DMS79 (cell line): ENCODE results near the gene NEK2.
"Not testable (repeated sequence)": the region's sequence is repeated elsewhere in the genome, so short reads cannot be mapped to it uniquely, and the experiment has no call there.

Experiments used
- DNase-seq: peaks from one replicate; lab custom pipeline; 2025; lab: John Stamatoyannopoulos, UW

Gene NEK2

GRCh38 chr1:211675230-211676105 is at the start of gene NEK2:
Gene NEK2, minus strand, starts transcription at chr1:211675621. Its CDS starts 142 bp downstream, at chr1:211675479.
- peak; percentile 96 for DNase-seq

DNA sequence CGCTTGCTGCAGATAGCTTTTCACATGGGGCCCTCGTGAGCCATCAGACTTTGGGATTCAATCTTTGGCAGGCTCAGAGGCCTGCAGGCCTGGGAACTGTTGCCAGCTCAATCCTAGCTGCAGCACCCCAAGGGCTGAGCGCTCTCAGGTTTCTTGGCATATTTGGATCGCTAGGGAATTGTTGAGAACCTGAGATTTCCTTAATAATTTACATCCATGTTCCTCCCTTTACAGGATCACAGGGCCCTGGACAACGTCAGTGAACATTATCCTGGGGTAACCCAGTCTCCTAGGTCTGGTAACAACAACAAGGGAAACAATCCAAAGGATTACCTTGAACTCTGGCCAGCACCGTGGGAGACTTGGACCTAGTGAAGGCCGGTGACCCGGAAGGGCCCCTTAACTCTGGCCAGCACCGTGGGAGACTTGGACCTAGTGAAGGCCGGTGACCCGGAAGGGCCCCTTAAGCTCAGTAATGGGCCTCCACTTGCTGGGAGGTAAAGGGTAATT is 49.3 kb upstream of the NEK2 start:
- no peak for DNase-seq

DNA sequence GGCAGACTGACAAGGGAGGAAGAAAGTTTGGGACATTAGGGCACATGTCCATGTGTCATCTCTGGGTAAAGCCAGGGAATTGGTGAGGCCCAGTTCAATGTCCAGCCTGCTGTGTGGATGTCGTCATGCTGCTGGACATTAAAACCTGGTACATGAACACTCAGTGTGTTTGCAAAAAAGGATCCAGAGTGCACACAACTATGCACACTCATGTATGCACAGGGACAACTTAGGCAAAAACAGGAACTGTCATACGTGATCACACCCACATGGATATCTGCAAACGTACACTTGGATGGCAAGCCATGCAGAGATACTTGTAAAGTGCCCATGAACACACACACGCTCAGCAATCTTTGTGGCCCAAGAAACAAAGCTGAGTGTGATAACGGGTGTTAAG is 47.9 kb upstream of the NEK2 start:
- DNase-seq: no peak

- no peak for DNase-seq
Observed at GRCh38 chr1:211722277-211723175, 47.1 kb upstream of the NEK2 start.

- DNase-seq: not testable (repeated sequence)
Observed at GRCh38 chr1:211716555-211716954, 41.1 kb upstream of the NEK2 start.

DNA sequence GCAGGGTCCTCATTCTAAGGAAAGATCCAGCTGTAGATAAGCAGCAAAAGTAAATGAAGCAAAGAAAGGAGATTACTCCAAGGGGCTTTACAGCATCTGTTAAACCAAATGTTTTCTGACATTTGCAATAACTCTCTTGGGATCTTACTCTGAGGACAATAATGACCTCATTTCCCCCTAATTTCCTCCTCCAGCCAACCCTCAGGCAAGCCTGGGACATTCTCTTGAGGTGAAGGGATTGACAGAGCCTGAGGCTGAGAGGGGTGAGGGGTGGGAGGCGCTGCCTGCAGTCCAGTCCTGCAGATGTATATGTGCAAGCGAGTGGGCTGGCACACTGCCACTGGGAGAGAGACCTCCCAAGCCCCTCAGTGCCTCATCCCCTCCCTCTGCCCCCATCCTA is 40.5 kb upstream of the NEK2 start:
- DNase-seq: no peak

DNA sequence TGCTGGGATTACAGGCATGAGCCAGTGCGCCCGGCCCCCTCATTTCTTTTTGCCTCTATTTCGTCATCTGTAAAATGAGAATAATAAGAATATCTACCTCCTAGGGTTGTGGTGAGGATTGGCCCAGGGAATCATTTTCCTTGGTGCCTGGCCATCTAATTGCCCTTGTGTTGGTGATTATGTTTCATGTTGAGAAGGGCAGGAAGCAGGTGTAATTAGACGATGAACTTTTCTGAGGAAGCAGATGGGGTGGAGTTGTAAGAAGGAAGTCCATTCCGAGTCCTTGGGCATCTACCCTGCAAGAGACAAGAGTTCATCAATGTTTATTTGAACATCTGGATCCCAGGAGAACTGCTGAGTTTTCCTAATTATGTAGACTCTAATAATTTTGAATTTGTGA is 38.7 kb upstream of the NEK2 start:
- DNase-seq: no peak

DNA sequence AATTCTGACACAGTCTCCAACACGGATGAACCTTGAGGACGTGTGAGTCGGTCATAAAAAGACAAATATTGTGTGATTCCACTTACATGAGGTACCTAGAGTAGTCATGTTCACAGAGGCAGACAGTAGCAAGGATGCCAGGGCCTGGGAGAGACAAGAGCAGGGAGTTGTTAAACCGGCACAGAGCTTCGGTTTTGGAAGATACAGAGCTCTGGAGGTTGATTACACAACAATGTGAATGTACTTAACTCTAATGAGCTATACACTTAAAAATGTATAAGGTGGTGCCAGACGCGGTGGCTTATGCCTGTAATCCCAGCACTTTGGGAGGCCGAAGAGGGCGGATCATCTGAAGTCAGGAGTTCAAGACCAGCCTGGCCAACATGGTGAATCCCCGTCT is 37.8 kb upstream of the NEK2 start:
- no peak for DNase-seq

DNA sequence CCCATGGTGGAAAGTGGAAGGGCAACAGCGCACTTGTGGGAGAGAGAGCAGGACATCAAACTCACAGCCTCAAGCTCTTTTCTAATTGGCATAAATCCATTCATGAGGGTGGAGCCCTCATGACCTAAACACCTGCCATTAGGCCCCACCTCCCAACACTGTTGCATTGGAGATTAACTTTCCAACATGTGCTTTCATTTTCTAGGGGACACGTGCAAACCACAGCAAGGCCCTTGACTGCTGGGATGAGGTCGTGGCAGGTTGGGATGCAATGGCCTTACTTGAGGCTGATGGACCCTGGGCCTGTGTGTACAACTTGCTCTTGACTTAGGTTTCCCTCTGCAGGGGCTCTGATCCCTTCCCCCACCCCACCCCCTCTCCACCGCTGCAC is 35.9 kb upstream of the NEK2 start:
- no peak for DNase-seq

DNA sequence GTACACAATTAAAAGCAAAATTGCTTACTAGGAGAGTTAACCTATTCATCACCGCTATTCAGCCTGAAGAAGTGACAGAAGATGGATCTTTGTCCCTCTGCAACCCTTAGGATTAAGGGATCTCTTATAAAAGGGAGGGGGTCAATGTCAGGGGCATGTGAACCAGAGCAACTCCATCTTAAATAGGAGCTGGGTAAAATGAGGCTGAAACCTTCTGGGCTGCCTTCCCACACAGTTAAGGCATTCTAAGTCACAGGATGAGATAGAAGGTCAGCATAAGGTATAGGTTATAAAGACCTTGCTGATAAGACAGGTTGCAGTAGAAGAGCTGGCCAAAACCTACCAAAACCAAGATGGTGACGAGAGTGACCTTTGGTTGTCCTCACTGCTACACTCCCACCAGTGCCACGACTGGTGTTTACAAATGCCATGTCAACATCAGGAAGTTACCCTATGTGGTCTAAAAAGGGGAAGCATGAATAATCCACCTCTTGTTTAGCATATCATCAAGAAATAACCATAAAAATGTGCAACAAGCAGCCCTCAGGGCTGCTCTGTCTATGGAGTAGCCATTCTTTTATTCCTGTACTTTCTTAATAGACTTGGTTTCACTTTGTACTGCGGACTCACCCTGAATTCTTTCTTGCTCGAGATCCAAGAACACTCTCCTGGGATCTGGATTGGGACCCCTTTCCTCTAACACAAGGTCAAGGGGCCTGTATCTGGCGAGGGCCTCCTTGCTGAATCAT is 35.3 kb upstream of the NEK2 start:
- no peak for DNase-seq

DNA sequence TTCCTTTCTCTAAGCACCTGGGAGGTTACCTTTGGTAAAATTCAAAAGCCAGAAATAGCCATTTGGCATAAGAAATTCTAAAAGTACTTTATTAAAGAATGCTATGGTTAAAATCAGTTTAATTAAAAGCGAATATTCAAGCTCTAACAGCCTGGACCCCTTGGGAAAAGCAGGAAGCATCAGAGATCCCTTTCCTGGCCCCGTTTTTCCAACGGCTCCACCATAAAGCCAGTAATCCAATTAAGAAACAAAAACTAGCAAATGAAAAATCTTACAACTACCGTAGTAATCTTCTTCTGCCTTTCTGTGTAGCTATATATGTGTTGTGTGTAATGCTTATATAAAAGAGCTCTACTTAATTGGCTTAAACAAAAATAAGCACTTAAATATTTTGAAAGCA is 33.5 kb upstream of the NEK2 start:
- no peak for DNase-seq

DNA sequence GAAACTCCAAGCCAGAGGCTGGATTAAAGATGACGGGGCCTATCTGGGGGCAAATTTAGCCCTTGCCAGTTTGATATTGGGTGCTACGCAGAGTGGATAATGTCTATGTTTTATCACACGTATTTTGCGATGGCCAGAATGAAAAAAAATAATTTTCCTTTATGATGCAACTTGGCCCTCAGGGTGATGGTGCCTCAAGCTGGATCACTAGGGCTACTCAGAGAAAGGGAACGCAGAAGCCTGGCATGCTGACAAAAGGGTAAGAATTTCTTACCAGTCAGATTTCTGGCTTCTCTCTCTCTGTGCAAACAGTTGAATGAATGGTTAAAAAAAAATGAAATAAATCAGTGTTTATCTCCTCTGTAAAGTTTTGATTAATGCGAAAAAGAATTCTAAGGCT is 32.6 kb upstream of the NEK2 start:
- DNase-seq: no peak

DNA sequence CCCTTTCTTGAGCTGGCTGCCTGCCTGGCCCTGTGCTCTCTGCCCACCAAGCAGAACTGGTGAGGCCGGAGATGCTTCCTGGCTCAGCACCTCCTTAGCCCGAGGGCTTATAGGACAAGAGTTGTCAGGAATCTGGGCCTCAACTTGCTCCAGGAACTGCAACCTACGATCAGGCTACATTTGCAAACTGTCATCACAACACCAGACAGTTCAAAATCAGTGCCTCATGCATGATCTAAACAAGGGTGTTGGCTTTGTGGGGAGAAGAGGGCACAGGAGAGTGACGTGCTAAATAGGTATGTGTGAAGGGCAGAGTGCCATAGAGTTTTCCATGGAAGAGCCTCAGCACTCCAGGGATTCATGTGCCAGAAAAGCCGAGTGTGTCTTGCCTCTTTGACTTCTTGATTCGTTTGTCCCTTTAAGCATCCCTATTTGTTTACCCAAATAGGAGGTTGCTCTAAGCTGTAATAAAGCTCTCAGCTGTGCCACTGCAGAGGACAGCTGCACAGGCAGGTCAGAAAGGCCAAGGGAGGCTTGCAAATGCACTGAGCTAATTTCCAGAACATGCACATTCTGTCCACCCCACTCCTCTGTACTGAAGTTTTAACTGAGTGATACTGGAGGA is 30.2 kb upstream of the NEK2 start:
- peak; percentile 68 for DNase-seq

GRCh38 chr1:211704543-211704942 is 29.1 kb upstream of the NEK2 start:
- no peak for DNase-seq

- peak; percentile 97 for DNase-seq
Observed at GRCh38 chr1:211703812-211704537, 28.6 kb upstream of the NEK2 start.

DNA sequence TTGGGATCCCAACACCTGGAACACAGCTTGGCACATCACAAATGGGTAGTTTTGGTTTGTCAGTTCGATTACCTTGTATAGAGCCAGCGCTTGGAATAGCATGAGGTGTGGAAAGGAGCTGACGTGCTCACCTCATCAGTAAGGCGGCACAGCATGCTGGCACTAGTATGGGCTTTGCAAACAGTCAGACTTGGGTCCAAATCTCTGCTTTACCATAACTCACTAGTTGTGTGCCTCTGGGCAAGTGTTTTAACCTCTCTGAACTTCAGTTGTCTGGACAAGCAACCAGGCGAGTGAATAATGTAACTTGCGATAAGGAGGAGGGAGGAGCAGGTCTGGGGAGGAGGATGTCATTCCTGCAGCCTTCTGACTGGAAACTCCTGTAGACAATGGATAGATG is 26.3 kb upstream of the NEK2 start:
- no peak for DNase-seq

GRCh38 chr1:211699059-211699458 is 23.6 kb upstream of the NEK2 start:
- DNase-seq: no peak

GRCh38 chr1:211698161-211699026 is 23.0 kb upstream of the NEK2 start:
- no peak for DNase-seq

DNA sequence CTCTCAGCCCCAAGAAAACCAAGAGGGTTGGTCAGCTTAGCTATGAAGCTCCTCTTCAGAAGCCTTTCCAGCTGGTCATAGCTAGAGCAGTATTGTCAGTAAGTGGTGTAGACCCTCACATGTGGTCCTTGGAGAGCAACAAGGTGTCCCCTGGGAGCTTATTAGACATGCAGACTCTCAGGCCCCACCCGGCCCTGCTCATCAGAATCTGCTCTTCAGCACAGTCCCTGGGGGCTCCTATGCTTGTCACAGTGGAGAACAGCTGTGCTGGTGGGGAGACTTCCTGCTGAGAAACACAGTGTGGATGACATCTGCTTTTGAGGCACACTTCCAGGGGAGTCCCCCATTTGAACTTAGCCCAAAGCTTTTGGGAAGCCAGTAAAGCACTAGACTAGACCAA is 21.9 kb upstream of the NEK2 start:
- no peak for DNase-seq
